ENCODE results near the gene SLC6A17. TPM values are rescaled to one million over a fixed set of nuclear protein-coding genes. Genes with fewer than 3 reads are reported as not detected.

The SLC6A17 gene
- total RNA-seq, 1 donor from 2014 or later, result 2.7 TPM

GRCh38 chr1:110218137-110218536 is 67.8 kb downstream of the SLC6A17 start:
- DNase-seq (ENCODE audit: low read depth in 2 of 2), result no peak

- no peak for DNase-seq (ENCODE audit: low read depth in 2 of 2)
Observed at GRCh38 chr1:110218739-110219138, 68.4 kb downstream of the SLC6A17 start.

- no peak for DNase-seq (ENCODE audit: low read depth in 2 of 2)
Observed at GRCh38 chr1:110220324-110220723, 70.0 kb downstream of the SLC6A17 start.

- DNase-seq (ENCODE audit: low read depth in 2 of 2), result no peak
Observed at GRCh38 chr1:110221119-110221518, 70.8 kb downstream of the SLC6A17 start.

GRCh38 chr1:110223127-110223526 is 72.8 kb downstream of the SLC6A17 start:
- DNase-seq (ENCODE audit: low read depth in 2 of 2), result no peak

- DNase-seq (ENCODE audit: low read depth in 2 of 2), result no peak
Observed at GRCh38 chr1:110223581-110223980, 73.3 kb downstream of the SLC6A17 start.

GRCh38 chr1:110224240-110224995 is 74.1 kb downstream of the SLC6A17 start:
- no peak for DNase-seq (ENCODE audit: low read depth in 2 of 2)

GRCh38 chr1:110225212-110225611 is 74.9 kb downstream of the SLC6A17 start:
- DNase-seq (ENCODE audit: low read depth in 2 of 2), result no peak

- DNase-seq (ENCODE audit: low read depth in 2 of 2), result no peak
Observed at GRCh38 chr1:110225756-110226404, 75.6 kb downstream of the SLC6A17 start.

GRCh38 chr1:110227774-110228173 is 77.5 kb downstream of the SLC6A17 start:
- no peak for DNase-seq (ENCODE audit: low read depth in 2 of 2)

GRCh38 chr1:110228381-110228780 is 78.1 kb downstream of the SLC6A17 start:
- DNase-seq (ENCODE audit: low read depth in 2 of 2), result no peak

GRCh38 chr1:110228869-110229268 is 78.6 kb downstream of the SLC6A17 start:
- no peak for DNase-seq (ENCODE audit: low read depth in 2 of 2)

GRCh38 chr1:110229348-110230001 is 79.2 kb downstream of the SLC6A17 start:
- DNase-seq (ENCODE audit: low read depth in 2 of 2), result no peak

- DNase-seq (ENCODE audit: low read depth in 2 of 2), result no peak
Observed at GRCh38 chr1:110230381-110231199, 80.3 kb downstream of the SLC6A17 start.

GRCh38 chr1:110233861-110234260 is 83.6 kb downstream of the SLC6A17 start:
- no peak for DNase-seq (ENCODE audit: low read depth in 2 of 2)

GRCh38 chr1:110234691-110235090 is 84.4 kb downstream of the SLC6A17 start:
- DNase-seq (ENCODE audit: low read depth in 2 of 2), result no peak

- no peak for DNase-seq (ENCODE audit: low read depth in 2 of 2)
Observed at GRCh38 chr1:110235181-110235833, 85.0 kb downstream of the SLC6A17 start.

GRCh38 chr1:110235834-110236682 is 85.8 kb downstream of the SLC6A17 start:
- DNase-seq (ENCODE audit: low read depth in 2 of 2), result peak in 1 of 2 donors; percentile 48

GRCh38 chr1:110237386-110238152 is 87.3 kb downstream of the SLC6A17 start:
- DNase-seq (ENCODE audit: low read depth in 2 of 2), result no peak
